ENCODE measurements around the gene NDUFV3.
"Not testable (repeated sequence)": the region's sequence is repeated elsewhere in the genome, so short reads cannot be mapped to it uniquely, and the experiment has no call there.

NDUFV3 gene

GRCh38 chr21:42892931-42893755 lies at the start of gene NDUFV3:
Gene NDUFV3 (plus strand): TSS chr21:42893309. CDS start chr21:42893334, 25 bp downstream.
- DNase-seq: peak; percentile 99

GRCh38 chr21:42844411-42845113 lies 48.5 kb upstream of the NDUFV3 start:
- no peak for DNase-seq

GRCh38 chr21:42845296-42845965 lies 47.7 kb upstream of the NDUFV3 start:
- peak; percentile 14 for DNase-seq

DNA sequence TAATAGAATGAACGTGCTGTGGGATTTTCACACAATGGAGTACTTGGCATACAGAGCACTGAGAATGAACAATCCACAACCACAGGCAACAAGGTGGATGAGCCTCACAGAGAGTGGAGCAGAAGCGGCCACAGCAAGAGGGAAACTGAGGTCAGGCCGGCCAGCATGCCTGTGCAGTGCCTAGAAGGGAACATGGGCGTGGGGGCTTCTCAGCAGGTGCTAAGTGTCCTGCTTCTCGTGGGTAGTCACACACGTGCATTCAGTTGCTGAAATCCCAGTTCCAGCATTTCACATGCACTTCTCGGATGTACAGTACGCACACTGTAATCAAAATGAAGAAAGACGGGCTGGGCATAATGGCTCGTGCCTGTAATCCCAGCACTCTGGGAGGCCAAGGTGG lies 46.9 kb upstream of the NDUFV3 start:
- peak; percentile 23 for DNase-seq

- DNase-seq: no peak
These were observed 45.9 kb upstream of the NDUFV3 start for GRCh38 chr21:42847051-42847707.

DNA sequence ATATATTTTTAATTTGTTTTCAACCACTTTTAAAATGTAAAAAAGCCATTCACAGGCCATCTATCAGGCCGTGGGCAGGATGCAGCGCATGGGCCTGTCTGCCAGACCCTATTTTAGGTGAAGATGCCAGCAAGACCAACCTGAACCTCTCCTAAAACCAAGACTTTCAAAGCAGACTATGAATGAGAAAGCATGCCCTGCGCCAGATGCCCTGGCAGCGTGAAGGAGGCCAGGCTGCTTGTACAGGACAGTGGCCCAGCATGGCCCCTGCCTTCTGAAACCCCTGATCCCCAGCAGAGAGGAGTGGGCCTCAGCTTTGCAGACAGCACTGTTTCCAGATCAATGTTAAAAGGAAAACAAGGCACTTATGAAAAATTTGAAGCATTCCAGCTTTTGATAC lies 45.4 kb upstream of the NDUFV3 start:
- no peak for DNase-seq

DNA sequence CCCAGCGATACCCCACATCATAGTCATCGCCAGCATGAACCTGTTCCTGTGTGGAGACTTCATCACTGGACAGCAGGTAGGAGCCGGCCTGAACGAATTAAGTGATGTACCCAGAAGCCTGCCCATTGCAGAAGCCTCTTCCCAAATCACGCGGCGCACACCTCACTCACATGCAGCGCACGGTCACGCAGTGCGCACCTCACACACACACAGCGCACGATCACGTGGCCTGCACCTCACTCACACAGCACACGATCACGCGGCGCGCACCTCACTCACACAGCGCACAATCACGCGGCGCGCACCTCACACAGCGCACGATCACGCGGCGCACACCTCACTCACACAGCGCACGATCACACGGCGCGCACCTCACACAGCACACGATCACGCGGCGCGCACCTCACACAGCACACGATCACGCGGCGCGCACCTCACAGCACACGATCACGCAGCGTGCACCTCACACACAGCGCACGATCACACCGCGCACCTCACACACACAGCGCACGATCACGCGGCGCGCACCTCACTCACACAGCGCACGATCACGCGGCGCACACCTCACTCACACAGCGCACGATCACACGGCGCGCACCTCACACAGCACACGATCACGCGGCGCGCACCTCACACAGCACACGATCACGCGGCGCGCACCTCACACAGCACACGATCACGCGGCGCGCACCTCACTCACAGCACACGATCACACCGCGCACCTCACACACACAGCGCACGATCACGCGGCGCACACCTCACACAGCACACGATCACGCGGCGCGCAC lies 44.8 kb upstream of the NDUFV3 start:
- DNase-seq: not testable (repeated sequence)

GRCh38 chr21:42848932-42849758 lies 44.0 kb upstream of the NDUFV3 start:
- no peak for DNase-seq

DNA sequence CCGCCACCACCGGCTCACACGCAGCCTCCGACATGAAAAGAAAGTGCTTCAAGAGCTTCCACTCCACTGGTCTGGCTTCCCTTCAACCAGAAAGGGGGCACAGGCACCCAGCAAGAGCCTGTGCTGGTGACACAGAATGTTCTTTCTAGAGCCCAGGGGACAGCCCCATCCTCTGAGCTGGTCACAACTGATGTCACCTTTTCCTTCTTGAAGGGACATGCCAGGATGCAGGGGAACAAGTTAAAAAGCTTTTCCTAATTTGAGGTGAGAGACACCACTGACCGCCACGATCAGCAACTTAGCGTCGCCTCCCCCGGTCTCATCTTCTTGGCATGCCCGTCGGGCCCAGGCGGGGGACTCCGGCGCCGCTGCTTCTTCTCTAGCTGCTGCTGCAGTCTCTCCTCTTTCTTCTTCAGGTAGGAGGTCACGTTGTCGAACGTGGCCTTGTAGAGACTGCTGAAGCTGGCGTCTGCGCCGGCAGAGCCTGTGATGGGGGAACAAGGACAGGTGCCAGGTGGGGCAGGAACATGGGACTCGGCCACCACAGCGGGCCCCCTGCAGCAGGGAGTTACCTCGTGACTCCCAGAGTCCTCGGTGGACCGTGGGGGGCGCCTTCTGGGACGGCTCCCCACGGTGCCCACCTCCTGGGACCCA lies 43.2 kb upstream of the NDUFV3 start:
- no peak for DNase-seq

GRCh38 chr21:42850463-42850862 lies 42.6 kb upstream of the NDUFV3 start:
- DNase-seq: no peak

GRCh38 chr21:42850866-42851391 lies 42.2 kb upstream of the NDUFV3 start:
- DNase-seq: no peak

DNA sequence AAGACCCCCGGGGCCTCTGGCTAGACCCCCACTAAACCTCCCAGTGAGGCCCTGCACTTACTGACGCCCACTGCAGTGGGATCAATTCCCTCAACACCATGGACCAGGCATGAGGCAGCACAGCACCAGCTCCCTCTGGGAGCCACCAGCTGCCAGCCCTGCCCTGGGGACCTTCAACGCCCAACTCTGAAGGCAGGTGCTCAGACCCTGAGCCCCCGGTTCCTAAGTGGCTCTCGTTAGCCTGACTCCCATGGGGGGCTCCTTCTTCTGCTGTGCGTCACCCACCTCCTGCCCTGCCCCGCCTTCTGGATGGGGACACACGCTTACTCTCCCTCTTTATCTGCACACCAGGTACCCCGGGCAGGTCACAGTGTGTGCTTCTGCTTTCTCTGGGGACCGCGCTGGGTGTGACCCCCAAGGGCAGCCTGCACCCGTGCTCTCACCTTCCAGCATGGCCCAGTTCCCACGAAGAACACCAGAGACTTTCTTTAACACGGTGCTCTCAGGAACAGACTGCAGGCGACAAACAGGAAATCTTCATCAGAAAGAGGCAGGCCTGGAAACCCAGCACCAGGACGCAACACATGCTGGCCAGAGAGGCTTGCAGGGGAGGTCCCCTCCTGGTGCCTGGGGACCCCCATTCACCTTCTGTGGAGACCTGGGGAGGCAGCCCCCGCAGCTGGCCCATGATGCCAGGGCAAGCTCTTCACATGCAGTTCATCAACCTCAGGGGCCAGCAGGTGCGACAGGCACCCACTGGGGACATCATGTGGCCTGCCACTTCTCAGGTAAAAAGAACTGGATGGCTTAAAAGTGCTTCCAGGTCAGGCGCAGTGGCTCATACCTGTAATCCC lies 41.1 kb upstream of the NDUFV3 start:
- no peak for DNase-seq

GRCh38 chr21:42852925-42853570 lies 40.1 kb upstream of the NDUFV3 start:
- no peak for DNase-seq

- no peak for DNase-seq
These were observed 39.5 kb upstream of the NDUFV3 start for GRCh38 chr21:42853621-42854020.

- DNase-seq: no peak
These were observed 38.7 kb upstream of the NDUFV3 start for GRCh38 chr21:42854246-42855010.

- no peak for DNase-seq
These were observed 37.8 kb upstream of the NDUFV3 start for GRCh38 chr21:42855171-42855936.

DNA sequence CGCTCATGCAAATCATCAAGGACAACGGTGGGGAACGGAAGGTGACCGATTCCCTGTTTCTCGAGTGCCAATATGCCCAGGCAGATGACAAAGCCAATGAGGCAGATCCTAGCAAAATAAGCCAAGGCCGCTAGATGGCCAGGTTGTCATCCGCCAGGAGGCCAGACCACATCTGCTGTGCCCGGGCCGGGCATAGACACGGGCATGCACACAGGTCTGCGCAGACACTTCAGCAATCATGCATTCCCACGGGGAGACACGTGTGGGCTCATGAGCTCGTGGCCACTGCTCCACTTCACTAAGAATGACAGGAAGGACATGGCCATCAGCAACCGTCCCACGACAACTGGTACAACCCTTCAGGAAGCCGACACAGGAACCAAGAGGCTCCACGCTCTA lies 37.2 kb upstream of the NDUFV3 start:
- DNase-seq: no peak
